MM.1S (cell line): ENCODE results near the gene PLP1.

Experiments used
- DNase-seq: peaks from one replicate; pipeline ENCODE4 v3.0.0-alpha.2; 2015
- H2AFZ ChIP-seq: fragments of 300-600 bp; sonication (generic); 2 replicates; pipeline ENCODE4 v1.6.0; 2016; ENCODE audit warnings: antibody characterized with exemption, low read length
- H3F3A ChIP-seq: fragments of 300-600 bp; sonication (generic); 2 replicates; pipeline ENCODE4 v1.6.1; 2016; ENCODE audit warnings: mild to moderate bottlenecking, antibody characterized with exemption, low read length, moderate library complexity, mixed read lengths; ENCODE audit not compliant: insufficient read depth
- H3K27ac ChIP-seq: fragments of 300-600 bp; sonication (generic); 2 replicates; pipeline ENCODE4 v1.5.1; 2016; ENCODE audit warnings: mild to moderate bottlenecking, low read length
- H3K27me3 ChIP-seq: fragments of 300-600 bp; sonication (generic); replicated peaks from 2 replicates; pipeline ENCODE4 v1.6.0; 2016; ENCODE audit warnings: low read length; ENCODE audit not compliant: insufficient read depth
- H3K36me3 ChIP-seq: fragments of 300-600 bp; sonication (generic); replicated peaks from 2 replicates; pipeline ENCODE4 v1.6.1; 2016; ENCODE audit warnings: mild to moderate bottlenecking, low read length, mixed read lengths; ENCODE audit not compliant: insufficient read depth
- H3K4me1 ChIP-seq: fragments of 300-600 bp; sonication (generic); 2 replicates; pipeline ENCODE4 v1.6.1; 2016; ENCODE audit warnings: low read length, mixed read lengths
- H3K4me2 ChIP-seq: fragments of 300-600 bp; sonication (generic); 2 replicates; pipeline ENCODE4 v1.6.0; 2016; ENCODE audit warnings: low read depth, low read length
- H3K4me3 ChIP-seq: fragments of 300-600 bp; sonication (generic); 2 replicates; pipeline ENCODE4 v1.5.1; 2016; ENCODE audit warnings: low read length, mixed read lengths
- H3K79me2 ChIP-seq: fragments of 300-600 bp; sonication (generic); 2 replicates; pipeline ENCODE4 v1.6.1; 2016; ENCODE audit warnings: mixed run types, low read length, mixed read lengths
- H3K9ac ChIP-seq: fragments of 300-600 bp; sonication (generic); 2 replicates; pipeline ENCODE4 v1.6.1; 2016; ENCODE audit warnings: low read length, mixed read lengths
- H3K9me2 ChIP-seq: fragments of 300-600 bp; sonication (generic); replicated peaks from 2 replicates; pipeline ENCODE4 v1.6.1; 2016; ENCODE audit warnings: mild to moderate bottlenecking, low read length, mixed read lengths; ENCODE audit not compliant: insufficient read depth
- H3K9me3 ChIP-seq: fragments of 300-600 bp; sonication (generic); replicated peaks from 2 replicates; pipeline ENCODE4 v1.6.1; 2016; ENCODE audit warnings: mild to moderate bottlenecking, low read length, mixed read lengths; ENCODE audit not compliant: insufficient read depth
- H4K20me1 ChIP-seq: fragments of 300-600 bp; sonication (generic); 2 replicates; pipeline ENCODE4 v1.6.1; 2016; ENCODE audit warnings: mild to moderate bottlenecking, low read length, moderate library complexity, mixed read lengths; ENCODE audit not compliant: insufficient read depth
- EZH2 ChIP-seq: fragments of 300-600 bp; sonication (generic); optimal IDR thresholded peaks from 2 replicates; pipeline ENCODE3; 2017; ENCODE audit warnings: low read depth, mild to moderate bottlenecking, antibody characterized with exemption, low read length, mixed read lengths
- EZH2phosphoT487 ChIP-seq: fragments of 300-600 bp; sonication (generic); IDR thresholded peaks from 2 replicates; pipeline ENCODE4 v1.6.1; 2018; ENCODE audit warnings: antibody characterized with exemption, low read length
- TF ChIP-seq, protein P1 (sequence below): fragments of 300-600 bp; sonication (generic); IDR thresholded peaks from 2 replicates; pipeline ENCODE4 v1.5.1; 2016; ENCODE audit warnings: antibody characterized with exemption, low read length, mixed read lengths

Gene PLP1, protein sequence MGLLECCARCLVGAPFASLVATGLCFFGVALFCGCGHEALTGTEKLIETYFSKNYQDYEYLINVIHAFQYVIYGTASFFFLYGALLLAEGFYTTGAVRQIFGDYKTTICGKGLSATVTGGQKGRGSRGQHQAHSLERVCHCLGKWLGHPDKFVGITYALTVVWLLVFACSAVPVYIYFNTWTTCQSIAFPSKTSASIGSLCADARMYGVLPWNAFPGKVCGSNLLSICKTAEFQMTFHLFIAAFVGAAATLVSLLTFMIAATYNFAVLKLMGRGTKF

DNA sequence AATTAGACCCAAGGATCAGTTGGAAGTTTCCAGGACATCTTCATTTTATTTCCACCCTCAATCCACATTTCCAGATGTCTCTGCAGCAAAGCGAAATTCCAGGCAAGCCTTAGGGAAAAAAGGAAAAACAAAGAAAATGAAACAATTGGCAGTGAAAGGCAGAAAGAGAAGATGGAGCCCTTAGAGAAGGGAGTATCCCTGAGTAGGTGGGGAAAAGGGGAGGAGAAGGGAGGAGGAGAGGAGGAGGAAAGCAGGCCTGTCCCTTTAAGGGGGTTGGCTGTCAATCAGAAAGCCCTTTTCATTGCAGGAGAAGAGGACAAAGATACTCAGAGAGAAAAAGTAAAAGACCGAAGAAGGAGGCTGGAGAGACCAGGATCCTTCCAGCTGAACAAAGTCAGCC, at the start of gene PLP1:
Gene PLP1, plus strand, starts transcription at position 295 of the 400 bp plus-strand sequence. CDS start 156 bp downstream, outside the sequence.
- no peaks in the 10 kb centered on the region for H3K9me3 ChIP-seq

GRCh38 chrX:103727115-103727514, 49.5 kb upstream of the PLP1 start:
- Histone ChIP-seq H3K9me2 (no peaks in the 10 kb centered on the region), H3K27me3 (no peaks in the 10 kb centered on the region), H3K4me1 (no peaks in the 10 kb centered on the region), H3K79me2 (no peaks in the 10 kb centered on the region), H2AFZ (no peak overlapping the region), H3K36me3 (no peaks in the 10 kb centered on the region), H3K9ac (no peak overlapping the region), H3K27ac (no peak overlapping the region), H3K9me3 (no peaks in the 10 kb centered on the region), H3F3A (no peaks in the 10 kb centered on the region), H3K4me2 (no peak overlapping the region), H4K20me1 (no peaks in the 10 kb centered on the region), H3K4me3 (no peak overlapping the region)
- DNase-seq = no peak
- TF ChIP-seq, protein P1, sequence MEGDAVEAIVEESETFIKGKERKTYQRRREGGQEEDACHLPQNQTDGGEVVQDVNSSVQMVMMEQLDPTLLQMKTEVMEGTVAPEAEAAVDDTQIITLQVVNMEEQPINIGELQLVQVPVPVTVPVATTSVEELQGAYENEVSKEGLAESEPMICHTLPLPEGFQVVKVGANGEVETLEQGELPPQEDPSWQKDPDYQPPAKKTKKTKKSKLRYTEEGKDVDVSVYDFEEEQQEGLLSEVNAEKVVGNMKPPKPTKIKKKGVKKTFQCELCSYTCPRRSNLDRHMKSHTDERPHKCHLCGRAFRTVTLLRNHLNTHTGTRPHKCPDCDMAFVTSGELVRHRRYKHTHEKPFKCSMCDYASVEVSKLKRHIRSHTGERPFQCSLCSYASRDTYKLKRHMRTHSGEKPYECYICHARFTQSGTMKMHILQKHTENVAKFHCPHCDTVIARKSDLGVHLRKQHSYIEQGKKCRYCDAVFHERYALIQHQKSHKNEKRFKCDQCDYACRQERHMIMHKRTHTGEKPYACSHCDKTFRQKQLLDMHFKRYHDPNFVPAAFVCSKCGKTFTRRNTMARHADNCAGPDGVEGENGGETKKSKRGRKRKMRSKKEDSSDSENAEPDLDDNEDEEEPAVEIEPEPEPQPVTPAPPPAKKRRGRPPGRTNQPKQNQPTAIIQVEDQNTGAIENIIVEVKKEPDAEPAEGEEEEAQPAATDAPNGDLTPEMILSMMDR = no peak
- TF ChIP-seq EZH2phosphoT487 (no peak), EZH2 (no peak)

More for the DNA sequence above, at the start of gene PLP1:
- no peak within 1 kb of the TSS for H3K27ac ChIP-seq
- H3K79me2 ChIP-seq = no peaks in the 10 kb centered on the region
- H3K36me3 ChIP-seq = no peaks in the 10 kb centered on the region
- H3F3A ChIP-seq = no peaks in the 10 kb centered on the region
- no peak within 1 kb of the TSS for H2AFZ ChIP-seq
- no peak for TF ChIP-seq EZH2
- no peak for TF ChIP-seq EZH2phosphoT487
- no peaks in the 10 kb centered on the region for H3K27me3 ChIP-seq
- no peak for DNase-seq
- H3K4me1 ChIP-seq = no peaks in the 10 kb centered on the region
- H3K4me3 ChIP-seq = no peak within 1 kb of the TSS
- no peak within 1 kb of the TSS for H3K9ac ChIP-seq
- no peak within 1 kb of the TSS for H3K4me2 ChIP-seq
- no peaks in the 10 kb centered on the region for H3K9me2 ChIP-seq
- no peaks in the 10 kb centered on the region for H4K20me1 ChIP-seq

DNA sequence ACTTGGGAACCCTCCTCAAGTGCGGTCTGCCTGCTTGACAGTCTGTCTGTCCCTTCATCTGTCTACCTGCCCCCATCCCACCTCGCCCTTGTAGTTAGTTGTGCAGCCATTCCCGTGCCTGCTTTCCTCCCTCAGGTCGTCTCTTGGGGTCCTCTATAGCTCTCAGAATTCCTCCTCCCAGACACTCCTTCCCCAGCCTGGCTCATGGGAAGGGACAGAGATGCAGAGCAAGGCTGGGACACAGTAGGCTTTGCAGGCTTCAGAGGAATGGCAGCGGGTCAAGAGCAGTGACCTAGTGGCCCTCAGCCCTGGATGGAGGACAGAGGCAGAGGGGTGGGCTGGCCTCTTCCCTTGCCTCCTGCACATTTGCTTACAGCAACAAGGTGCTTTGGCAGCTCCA, 47.6 kb upstream of the PLP1 start:
- Histone ChIP-seq H2AFZ (no peak overlapping the region), H3K9ac (no peak overlapping the region), H3K4me2 (no peak overlapping the region), H3K9me3 (no peaks in the 10 kb centered on the region), H3K79me2 (no peaks in the 10 kb centered on the region), H3K27ac (no peak overlapping the region), H4K20me1 (no peaks in the 10 kb centered on the region), H3K9me2 (no peaks in the 10 kb centered on the region), H3K4me1 (peaks cover 4% of the 10 kb centered on the region; the same call in 1 of the 2 replicates), H3K4me3 (no peak overlapping the region), H3F3A (no peaks in the 10 kb centered on the region; the same call in 1 of the 2 replicates), H3K36me3 (no peaks in the 10 kb centered on the region), H3K27me3 (no peaks in the 10 kb centered on the region)
- TF ChIP-seq EZH2phosphoT487 (no peak), EZH2 (no peak)
- TF ChIP-seq, protein P1 = no peak
- no peak for DNase-seq

DNA sequence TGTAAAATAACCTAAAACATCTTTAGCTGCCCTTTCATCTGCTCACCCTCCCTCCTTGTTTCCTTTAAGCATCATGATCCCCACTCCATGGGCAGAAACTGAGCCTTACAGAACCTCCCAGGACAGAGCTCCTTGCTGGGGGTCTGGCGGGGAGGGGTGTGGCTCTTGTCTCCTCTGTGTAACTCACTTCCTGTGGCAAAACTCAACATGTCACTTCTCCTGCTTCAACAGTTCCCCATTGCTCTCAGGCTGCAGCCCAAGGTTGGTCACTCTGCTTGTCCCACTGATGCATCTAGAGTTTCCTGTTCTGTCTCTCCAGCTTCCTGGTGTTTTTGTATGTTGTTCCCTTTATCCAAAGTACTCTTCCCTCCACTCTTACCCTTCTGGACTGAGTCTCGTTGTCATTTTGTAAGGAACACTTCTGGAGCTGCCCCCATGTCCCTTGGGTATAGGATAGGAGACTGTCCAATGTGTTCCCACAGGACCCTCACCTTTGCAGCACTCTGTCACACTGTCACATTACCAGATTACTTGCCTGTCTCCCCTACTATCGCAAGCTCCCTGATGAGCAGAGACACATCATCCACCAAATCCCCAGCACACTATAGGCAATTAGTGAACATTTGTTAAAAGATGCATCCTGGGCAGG, 46.4 kb upstream of the PLP1 start:
- H3K27ac ChIP-seq = no peak overlapping the region
- no peaks in the 10 kb centered on the region for H3K9me3 ChIP-seq
- H3K4me2 ChIP-seq = no peak overlapping the region
- no peaks in the 10 kb centered on the region for H3K27me3 ChIP-seq
- DNase-seq = no peak
- no peaks in the 10 kb centered on the region; the same call in 1 of the 2 replicates for H3F3A ChIP-seq
- H3K36me3 ChIP-seq = no peaks in the 10 kb centered on the region
- no peak overlapping the region for H3K9ac ChIP-seq
- no peak overlapping the region for H2AFZ ChIP-seq
- TF ChIP-seq, protein P1 = no peak
- TF ChIP-seq EZH2 (no peak), EZH2phosphoT487 (no peak)
- no peak overlapping the region for H3K4me3 ChIP-seq
- peaks cover 8% of the 10 kb centered on the region; the same call in 1 of the 2 replicates for H3K4me1 ChIP-seq
- H3K79me2 ChIP-seq = no peaks in the 10 kb centered on the region
- H3K9me2 ChIP-seq = no peaks in the 10 kb centered on the region
- H4K20me1 ChIP-seq = no peaks in the 10 kb centered on the region
